Brain microvascular endothelial cell (primary cell): Measurements from ENCODE around the gene SEC61B.

Source experiments
- DNase-seq: peaks from one replicate; pipeline ENCODE4 v3.0.0-alpha.2; 2020
- H3K27ac ChIP-seq: fragments of 250-450 bp; sonication (Bioruptor Pico); 2 replicates; pipeline ENCODE4 v1.5.1; 2020; ENCODE audit warnings: mild to moderate bottlenecking, moderate library complexity
- H3K27me3 ChIP-seq: fragments of 250-450 bp; sonication (Bioruptor Pico); replicated peaks from 2 replicates; pipeline ENCODE4 v1.5.1; 2020; ENCODE audit warnings: mild to moderate bottlenecking
- H3K36me3 ChIP-seq: fragments of 250-450 bp; sonication (Bioruptor Pico); replicated peaks from 2 replicates; pipeline ENCODE4 v1.5.1; 2020; ENCODE audit warnings: mild to moderate bottlenecking
- H3K4me3 ChIP-seq: 2 replicates; pipeline ENCODE4 v1.5.1; 2011; ENCODE audit warnings: low read depth, mild to moderate bottlenecking, control low read depth, low read length, moderate library complexity
- CTCF ChIP-seq: IDR thresholded peaks from 2 replicates; pipeline ENCODE4 v1.5.1; 2011; ENCODE audit warnings: low read depth, mild to moderate bottlenecking, moderate library complexity, low read length, control low read depth, inconsistent platforms; ENCODE audit errors: missing control alignments
- in situ Hi-C: cut with HindIII; loops from 2 replicates; pipeline ENCODE4 v1.10.0; 2017; ENCODE audit warnings: low sequenced_read_pairs, low pct_ligation_motif_present

SEC61B gene

GRCh38 chr9:99197987-99198386, 24.1 kb upstream of the SEC61B start:
- TF ChIP-seq CTCF, result no peak
- Histone ChIP-seq H3K27ac (no peak overlapping the region), H3K4me3 (no peak overlapping the region), H3K27me3 (no peaks in the 10 kb centered on the region), H3K36me3 (no peaks in the 10 kb centered on the region)
- in situ Hi-C loops, result no loop called here
- no peak for DNase-seq

GRCh38 chr9:99199938-99200539, 22.0 kb upstream of the SEC61B start:
- no peak for DNase-seq
- in situ Hi-C loops, result no loop called here

GRCh38 chr9:99201603-99202002, 20.5 kb upstream of the SEC61B start:
- DNase-seq, result no peak
- no peak for TF ChIP-seq CTCF
- Histone ChIP-seq H3K4me3 (no peak overlapping the region), H3K36me3 (no peaks in the 10 kb centered on the region), H3K27ac (no peak overlapping the region), H3K27me3 (no peaks in the 10 kb centered on the region)
- in situ Hi-C loops, result no loop called here

More at GRCh38 chr9:99199938-99200539, 22.0 kb upstream of the SEC61B start:
- Histone ChIP-seq H3K36me3 (no peaks in the 10 kb centered on the region), H3K27ac (no peak overlapping the region), H3K4me3 (no peak overlapping the region), H3K27me3 (no peaks in the 10 kb centered on the region)
- no peak for TF ChIP-seq CTCF

- Histone ChIP-seq H3K27ac (no peak overlapping the region), H3K36me3 (peaks cover 2% of the 10 kb centered on the region), H3K4me3 (no peak overlapping the region), H3K27me3 (no peaks in the 10 kb centered on the region)
- in situ Hi-C loops, result no loop called here
- no peak for DNase-seq
- TF ChIP-seq CTCF, result no peak
Measured at GRCh38 chr9:99210572-99210971, 11.5 kb upstream of the SEC61B start.

- Histone ChIP-seq H3K36me3 (peaks cover 3% of the 10 kb centered on the region), H3K27me3 (no peaks in the 10 kb centered on the region), H3K27ac (no peak overlapping the region), H3K4me3 (no peak overlapping the region)
- TF ChIP-seq CTCF, result peak; percentile 23
- in situ Hi-C loops, result no loop called here
- no peak for DNase-seq
Measured at GRCh38 chr9:99211746-99212145, 10.3 kb upstream of the SEC61B start.

GRCh38 chr9:99213197-99213596, 8.9 kb upstream of the SEC61B start:
- no peak for DNase-seq
- no peaks in the 10 kb centered on the region for H3K27me3 ChIP-seq
- H3K4me3 ChIP-seq, result no peak overlapping the region
- TF ChIP-seq CTCF, result no peak
- peaks cover 6% of the 10 kb centered on the region for H3K36me3 ChIP-seq
- in situ Hi-C loops, result no loop called here
- no peak overlapping the region for H3K27ac ChIP-seq
